HL-60 (cell line): ENCODE measurements around the gene NUTM2B.
"Not testable (repeated sequence)": the region's sequence is repeated elsewhere in the genome, so short reads cannot be mapped to it uniquely, and the experiment has no call there.

Experiments
- CTCF ChIP-seq: IDR thresholded peaks from one replicate; pipeline ENCODE4 v1.5.1; 2011; ENCODE audit warnings: low read length, control low read depth, inconsistent platforms; ENCODE audit not compliant: insufficient read depth
- GABPA ChIP-seq: IDR thresholded peaks from 2 replicates; pipeline ENCODE4 v1.6.1; 2012; ENCODE audit warnings: low read depth
- POLR2AphosphoS5 ChIP-seq: IDR thresholded peaks from 2 replicates; pipeline ENCODE4 v1.6.1; 2012; ENCODE audit warnings: low read depth
- REST ChIP-seq: IDR thresholded peaks from 2 replicates; pipeline ENCODE4 v1.6.1; 2012; ENCODE audit warnings: low read depth; ENCODE audit not compliant: insufficient replicate concordance

- TF ChIP-seq POLR2AphosphoS5, CTCF, REST, GABPA: not testable (repeated sequence)
Observed at GRCh38 chr10:79683884-79684720, 18.9 kb upstream of the NUTM2B start.
